ENCODE measurements around the gene SP4.

The SP4 gene

DNA sequence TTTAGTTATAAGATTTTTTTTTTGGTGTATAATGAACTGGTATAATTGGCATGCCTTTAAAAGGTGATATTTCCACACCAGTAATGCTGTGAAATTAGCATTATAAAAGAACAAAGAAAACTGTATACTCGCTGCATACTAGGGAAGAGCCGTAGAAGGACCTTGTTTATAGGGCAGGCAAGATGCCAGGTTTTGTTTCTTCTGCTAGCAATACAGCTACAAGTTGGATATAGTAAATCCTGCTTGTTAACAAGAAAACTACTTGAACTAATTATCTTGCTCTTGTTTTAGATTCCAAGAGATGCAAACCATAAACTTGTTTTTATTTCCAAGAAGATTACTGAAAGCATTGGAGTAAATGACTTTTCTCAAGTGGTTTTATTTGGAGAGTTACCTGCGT, 116.8 kb downstream of the SP4 start:
- ChIA-PET CTCF (interaction anchor here (1.2 kb wide), 1 partner anchor 13 kb away, joined by 4 read pairs; no protein-coding TSS in a partner anchor), POLR2A (no interaction called here)
- DNase-seq (ENCODE audit: extremely low spot score), result no peak
- TF ChIP-seq, protein P1, sequence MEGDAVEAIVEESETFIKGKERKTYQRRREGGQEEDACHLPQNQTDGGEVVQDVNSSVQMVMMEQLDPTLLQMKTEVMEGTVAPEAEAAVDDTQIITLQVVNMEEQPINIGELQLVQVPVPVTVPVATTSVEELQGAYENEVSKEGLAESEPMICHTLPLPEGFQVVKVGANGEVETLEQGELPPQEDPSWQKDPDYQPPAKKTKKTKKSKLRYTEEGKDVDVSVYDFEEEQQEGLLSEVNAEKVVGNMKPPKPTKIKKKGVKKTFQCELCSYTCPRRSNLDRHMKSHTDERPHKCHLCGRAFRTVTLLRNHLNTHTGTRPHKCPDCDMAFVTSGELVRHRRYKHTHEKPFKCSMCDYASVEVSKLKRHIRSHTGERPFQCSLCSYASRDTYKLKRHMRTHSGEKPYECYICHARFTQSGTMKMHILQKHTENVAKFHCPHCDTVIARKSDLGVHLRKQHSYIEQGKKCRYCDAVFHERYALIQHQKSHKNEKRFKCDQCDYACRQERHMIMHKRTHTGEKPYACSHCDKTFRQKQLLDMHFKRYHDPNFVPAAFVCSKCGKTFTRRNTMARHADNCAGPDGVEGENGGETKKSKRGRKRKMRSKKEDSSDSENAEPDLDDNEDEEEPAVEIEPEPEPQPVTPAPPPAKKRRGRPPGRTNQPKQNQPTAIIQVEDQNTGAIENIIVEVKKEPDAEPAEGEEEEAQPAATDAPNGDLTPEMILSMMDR (IDR thresholded peaks at IDR 0.05; ENCODE audit: control extremely low read depth, extremely low read depth, low read depth, missing control alignments), result no peak

DNA sequence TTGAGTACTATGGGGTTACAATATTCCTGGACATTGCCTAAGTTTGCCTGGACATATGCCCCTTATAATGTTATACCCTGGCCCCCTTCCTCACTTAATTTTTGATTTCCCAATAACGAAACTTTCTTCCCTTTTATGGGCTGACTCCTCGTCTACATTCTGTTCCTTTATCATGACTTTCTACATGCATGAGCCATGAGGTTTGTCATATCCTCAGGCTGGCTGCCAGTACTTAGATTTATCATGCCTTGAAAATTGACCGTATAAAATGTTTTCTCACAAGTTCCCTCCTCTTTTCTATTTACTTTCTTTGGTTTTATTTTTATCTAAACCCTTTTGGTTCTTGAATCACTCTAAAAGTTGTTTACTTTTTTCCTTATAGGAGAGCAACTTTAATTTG, 119.6 kb downstream of the SP4 start:
- CTCF ChIA-PET, result no interaction called here
- POLR2A ChIA-PET, result no interaction called here
- TF ChIP-seq, protein P1 (IDR thresholded peaks at IDR 0.05; ENCODE audit: control extremely low read depth, extremely low read depth, low read depth, missing control alignments), result no peak
- DNase-seq (ENCODE audit: extremely low spot score), result no peak

DNA sequence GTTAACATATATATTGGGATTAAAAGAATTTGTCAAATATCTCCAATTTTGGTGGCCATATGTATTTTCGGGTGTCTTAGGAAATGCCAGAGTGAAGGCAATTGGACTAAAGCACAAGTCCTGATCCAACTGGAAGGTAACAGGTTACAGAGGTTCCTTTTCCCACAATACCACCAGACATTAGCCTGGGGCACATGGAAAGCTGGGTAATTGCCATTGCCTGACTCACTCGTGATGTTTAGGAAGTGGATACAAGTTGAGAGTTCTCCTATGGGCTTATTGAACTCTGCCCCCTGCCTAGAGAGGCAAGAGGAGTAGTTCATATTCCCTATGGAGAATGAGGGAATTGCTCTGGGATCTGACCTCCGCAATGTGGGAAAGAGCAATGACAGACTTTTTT, 120.6 kb downstream of the SP4 start:
- ChIA-PET CTCF (interaction anchor here (1.2 kb wide), 1 partner anchor 20 kb away, joined by 3 read pairs; no protein-coding TSS in a partner anchor), POLR2A (interaction anchor here (0.7 kb wide), 1 partner anchor 1167 kb away, joined by 3 read pairs; no protein-coding TSS in a partner anchor)
- no peak for DNase-seq (ENCODE audit: extremely low spot score)
- TF ChIP-seq, protein P1 (IDR thresholded peaks at IDR 0.05; ENCODE audit: control extremely low read depth, extremely low read depth, low read depth, missing control alignments), result no peak

DNA sequence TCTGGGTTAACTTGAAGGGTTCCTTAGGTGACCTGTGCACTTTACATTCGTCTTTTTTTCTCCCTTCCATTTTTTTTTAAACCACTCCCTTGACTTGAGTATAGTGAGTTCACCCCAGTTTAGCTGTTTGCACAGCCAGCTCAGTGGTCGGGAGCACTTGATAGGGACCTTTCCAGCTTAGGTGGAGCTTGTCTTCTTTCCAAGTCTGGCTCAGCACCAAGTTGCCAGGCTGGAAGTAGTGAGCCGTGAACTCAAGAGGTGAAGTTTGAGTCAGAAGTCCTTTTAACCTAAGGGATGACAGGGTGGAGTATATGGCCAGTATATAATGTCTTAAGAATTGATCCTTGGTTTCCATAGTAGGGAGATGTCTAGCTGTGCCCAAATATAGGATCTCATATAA, 122.2 kb downstream of the SP4 start:
- TF ChIP-seq, protein P1 (IDR thresholded peaks at IDR 0.05; ENCODE audit: control extremely low read depth, extremely low read depth, low read depth, missing control alignments), result no peak
- no peak for DNase-seq (ENCODE audit: extremely low spot score)
- POLR2A ChIA-PET, result no interaction called here
- CTCF ChIA-PET, result interaction anchor here (1.3 kb wide), 1 partner anchor 20 kb away, joined by 4 read pairs; no protein-coding TSS in a partner anchor

DNA sequence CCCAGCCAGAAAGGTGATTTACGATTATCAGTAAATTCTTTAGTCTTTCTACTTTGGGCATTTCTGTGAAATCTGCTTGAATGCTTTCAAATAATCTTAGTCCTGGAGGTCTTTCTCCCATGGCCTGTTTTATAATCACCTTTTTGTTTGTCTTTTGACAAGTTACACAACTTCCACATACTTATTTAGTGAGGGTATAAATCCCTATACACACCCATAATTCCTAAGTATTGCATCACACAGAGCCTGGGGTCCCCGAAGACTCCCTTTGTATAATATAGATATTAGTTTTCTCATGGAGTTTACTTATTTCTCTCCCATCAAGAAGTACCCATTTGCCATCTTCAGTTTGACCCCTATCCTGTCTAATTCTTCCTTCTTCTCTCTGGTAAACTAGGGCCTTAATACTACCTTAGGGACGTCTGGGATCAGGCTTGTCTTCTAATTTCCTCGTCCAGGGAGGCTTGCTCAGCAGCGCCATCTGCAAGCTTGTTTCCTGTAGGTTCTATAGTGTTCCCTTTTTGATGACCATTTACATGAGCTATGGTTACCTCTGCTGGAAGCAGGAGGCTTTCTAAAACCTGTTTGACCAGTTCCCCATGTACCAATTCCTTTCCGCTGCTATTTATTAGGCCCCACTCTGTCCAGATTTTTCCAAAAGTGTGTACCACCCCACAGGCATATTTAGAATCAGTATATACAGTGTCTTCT, 123.1 kb downstream of the SP4 start:
- no peak for DNase-seq (ENCODE audit: extremely low spot score)
- TF ChIP-seq, protein P1 (IDR thresholded peaks at IDR 0.05; ENCODE audit: control extremely low read depth, extremely low read depth, low read depth, missing control alignments), result peak; percentile 1
- ChIA-PET CTCF (interaction anchor here (0.7 to 1.3 kb wide), 5 partner anchors 11 to 531 kb away, joined by 3 to 6 read pairs (median 4); no protein-coding TSS in a partner anchor), POLR2A (no interaction called here)

DNA sequence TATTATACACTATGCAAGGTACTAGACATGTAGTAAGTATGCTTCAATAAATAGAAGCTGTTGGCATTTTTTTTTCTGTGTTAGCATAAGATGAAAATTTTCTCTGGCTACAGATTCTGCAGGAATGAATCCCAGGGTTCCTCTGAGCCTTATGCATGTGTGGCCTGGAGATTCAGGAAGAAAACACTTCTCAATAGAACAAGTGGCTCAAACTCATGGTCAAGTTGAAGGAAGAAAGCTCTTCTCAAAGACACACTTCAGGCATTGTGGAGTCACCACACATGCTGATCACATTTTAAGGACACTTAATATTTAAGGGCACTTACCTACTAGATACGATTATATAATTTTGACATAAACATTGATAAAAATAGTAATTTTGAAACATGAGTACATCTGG, 134.5 kb downstream of the SP4 start:
- POLR2A ChIA-PET, result no interaction called here

More for the DNA sequence above, 134.5 kb downstream of the SP4 start:
- DNase-seq (ENCODE audit: extremely low spot score), result no peak
- TF ChIP-seq, protein P1 (IDR thresholded peaks at IDR 0.05; ENCODE audit: control extremely low read depth, extremely low read depth, low read depth, missing control alignments), result no peak
- CTCF ChIA-PET, result no interaction called here

Data from GM10248 (cell line).